Fibroblast of mammary gland (primary cell): ENCODE measurements around the gene EBF3.
A peak's percentile ranks its signal among the peaks of the same experiment; 100 is the strongest.

Experiments
- DNase-seq: peaks from one replicate; pipeline ENCODE4 v3.0.0-alpha.2; 2010; ENCODE audit warnings: low read depth
- H3K4me3 ChIP-seq: 2 replicates; pipeline ENCODE4 v1.5.1; 2011; ENCODE audit warnings: low read depth, mild to moderate bottlenecking, low read length, moderate library complexity; ENCODE audit not compliant: control insufficient read depth
- CTCF ChIP-seq: conservative IDR thresholded peaks from 2 replicates; pipeline ENCODE4 v1.5.1; 2011; ENCODE audit warnings: low read depth, low read length, inconsistent platforms; ENCODE audit not compliant: control insufficient read depth, insufficient read depth

The EBF3 gene

GRCh38 chr10:129912166-129912917, 51.7 kb downstream of the EBF3 start:
- TF ChIP-seq CTCF = no peak
- no peak overlapping the region for H3K4me3 ChIP-seq
- DNase-seq = peak; percentile 67

- no peak overlapping the region for H3K4me3 ChIP-seq
- no peak for TF ChIP-seq CTCF
- no peak for DNase-seq
Observed at GRCh38 chr10:129911451-129912165, 52.5 kb downstream of the EBF3 start.

GRCh38 chr10:129910861-129911260, 53.2 kb downstream of the EBF3 start:
- H3K4me3 ChIP-seq = no peak overlapping the region
- DNase-seq = no peak
- no peak for TF ChIP-seq CTCF

- no peak for DNase-seq
- TF ChIP-seq CTCF = no peak
- H3K4me3 ChIP-seq = no peak overlapping the region
Observed at GRCh38 chr10:129909531-129910256, 54.4 kb downstream of the EBF3 start.

- H3K4me3 ChIP-seq = no peak overlapping the region
- no peak for DNase-seq
- TF ChIP-seq CTCF = no peak
Observed at GRCh38 chr10:129909080-129909479, 55.0 kb downstream of the EBF3 start.

GRCh38 chr10:129908406-129908805, 55.7 kb downstream of the EBF3 start:
- TF ChIP-seq CTCF = no peak
- no peak overlapping the region for H3K4me3 ChIP-seq
- DNase-seq = no peak
